Stimulated activated CD8-positive, alpha-beta memory T cell treated with anti-CD3 and anti-CD28 coated beads, Interleukin-4, amount 100 ng/mL, for 4 hours (primary cell): ENCODE measurements around the gene PXT1.

Source experiments
- DNase-seq, 2 donors: peaks; one replicate each; pipeline ENCODE4 v3.0.0-alpha.2; 2020; ENCODE audit warnings: low read depth in 2 of 2, low spot score in 1 of 2

PXT1 gene

GRCh38 chr6:36392621-36393020 lies 50.0 kb downstream of the PXT1 start:
- DNase-seq = no peak

- DNase-seq = no peak
These were observed 53.3 kb downstream of the PXT1 start for GRCh38 chr6:36389353-36389752.

- DNase-seq = peak; percentile 18 to 35
These were observed 55.0 kb downstream of the PXT1 start, which contains the start of gene ETV7 for GRCh38 chr6:36387440-36388303. TSS of gene ETV7 (minus strand) at chr6:36387669. CDS start at chr6:36387541, 128 bp downstream.

GRCh38 chr6:36386495-36387439 lies 55.9 kb downstream of the PXT1 start:
- no peak for DNase-seq

GRCh38 chr6:36384095-36384494 lies 58.6 kb downstream of the PXT1 start:
- no peak for DNase-seq

- DNase-seq = no peak
These were observed 59.0 kb downstream of the PXT1 start for GRCh38 chr6:36383606-36384005.

GRCh38 chr6:36382976-36383375 lies 59.7 kb downstream of the PXT1 start:
- DNase-seq = no peak

- DNase-seq = no peak
These were observed 60.9 kb downstream of the PXT1 start for GRCh38 chr6:36381502-36382389.

GRCh38 chr6:36380166-36380565 lies 62.5 kb downstream of the PXT1 start:
- no peak for DNase-seq

GRCh38 chr6:36378936-36379335 lies 63.7 kb downstream of the PXT1 start:
- no peak for DNase-seq

- DNase-seq = no peak
These were observed 64.3 kb downstream of the PXT1 start for GRCh38 chr6:36378243-36378920.

GRCh38 chr6:36377594-36377993 lies 65.1 kb downstream of the PXT1 start:
- no peak for DNase-seq

- DNase-seq = no peak
These were observed 65.9 kb downstream of the PXT1 start for GRCh38 chr6:36376742-36377141.

- no peak for DNase-seq
These were observed 66.5 kb downstream of the PXT1 start for GRCh38 chr6:36376183-36376582.

- DNase-seq = no peak
These were observed 67.0 kb downstream of the PXT1 start for GRCh38 chr6:36375644-36376155.

GRCh38 chr6:36374972-36375371 lies 67.7 kb downstream of the PXT1 start:
- no peak for DNase-seq

- no peak for DNase-seq
These were observed 68.5 kb downstream of the PXT1 start for GRCh38 chr6:36374194-36374593.

GRCh38 chr6:36373368-36374019 lies 69.2 kb downstream of the PXT1 start:
- no peak for DNase-seq

- no peak for DNase-seq
These were observed 70.6 kb downstream of the PXT1 start for GRCh38 chr6:36372088-36372487.

- no peak for DNase-seq
These were observed 71.4 kb downstream of the PXT1 start for GRCh38 chr6:36371211-36371610.
